NT2/D1 (cell line): Measurements from ENCODE around the gene FLII.

Experiments
- DNase-seq: peaks from one replicate; pipeline ENCODE4 v3.0.0-alpha.2; 2011; ENCODE audit warnings: low read depth, low spot score
- H3K27me3 ChIP-seq: 2 replicates; pipeline ENCODE4 v1.6.0; 2011; ENCODE audit warnings: mild to moderate bottlenecking; ENCODE audit not compliant: insufficient read length, insufficient read depth
- H3K36me3 ChIP-seq: 2 replicates; pipeline ENCODE4 v1.6.1; 2011; ENCODE audit warnings: mild to moderate bottlenecking, low read length, mixed read lengths; ENCODE audit not compliant: insufficient read depth, insufficient read length
- H3K4me1 ChIP-seq: 2 replicates; pipeline ENCODE4 v1.5.1; 2011; ENCODE audit not compliant: insufficient read depth, insufficient read length
- H3K4me3 ChIP-seq: 2 replicates; pipeline ENCODE4 v1.5.1; 2011; ENCODE audit warnings: low read depth; ENCODE audit not compliant: insufficient read length
- H3K9ac ChIP-seq: 2 replicates; pipeline ENCODE4 v1.6.0; 2011; ENCODE audit warnings: low read depth; ENCODE audit not compliant: insufficient read length
- H3K9me3 ChIP-seq: 2 replicates; pipeline ENCODE4 v1.5.1; 2011; ENCODE audit warnings: mild to moderate bottlenecking, low read length; ENCODE audit not compliant: insufficient read depth
- SUZ12 ChIP-seq: IDR thresholded peaks from 2 replicates; pipeline ENCODE4 v1.6.1; 2011; ENCODE audit not compliant: insufficient read length, insufficient read depth; ENCODE audit errors: extremely low read depth
- YY1 ChIP-seq: IDR thresholded peaks from 2 replicates; pipeline ENCODE4 v1.6.1; 2011; ENCODE audit not compliant: insufficient read length, insufficient read depth
- ZNF274 ChIP-seq: IDR thresholded peaks from 2 replicates; pipeline ENCODE4 v1.6.1; 2011; ENCODE audit warnings: mild to moderate bottlenecking, low read depth, low read length

Gene FLII

GRCh38 chr17:18259621-18260331, 1.2 kb upstream of the FLII start:
- peaks cover 45% of the 10 kb centered on the region for H3K36me3 ChIP-seq
- DNase-seq, result no peak
- H3K9me3 ChIP-seq, result no peaks in the 10 kb centered on the region
- H3K4me3 ChIP-seq, result no peak overlapping the region
- no peak for TF ChIP-seq YY1
- TF ChIP-seq ZNF274, result no peak
- H3K27me3 ChIP-seq, result no peaks in the 10 kb centered on the region
- H3K4me1 ChIP-seq, result no peaks in the 10 kb centered on the region
- no peak overlapping the region for H3K9ac ChIP-seq

DNA sequence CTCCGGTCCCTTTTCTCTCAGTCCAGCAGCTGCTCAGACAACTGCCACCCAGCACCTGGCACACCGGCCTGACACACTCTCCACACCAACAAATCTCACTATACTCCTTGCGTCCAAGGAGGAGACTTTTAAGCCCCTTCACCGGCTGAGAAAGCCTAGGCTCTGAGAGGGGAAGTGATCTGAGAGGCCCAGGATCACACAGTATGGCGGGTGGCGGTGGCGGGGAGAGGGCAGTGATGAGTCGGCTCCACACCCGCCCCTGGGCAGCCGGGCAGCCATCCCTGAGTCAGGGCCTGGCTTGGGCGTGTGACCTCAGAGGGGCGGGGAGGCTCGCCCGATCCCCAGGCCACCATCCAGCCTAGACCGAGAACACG, 569 bp downstream of the FLII start:
- TF ChIP-seq SUZ12 (no peak), YY1 (no peak), ZNF274 (no peak)
- Histone ChIP-seq H3K4me1 (no peaks in the 10 kb centered on the region), H3K9ac (peak overlapping the region; percentile 87), H3K27me3 (no peaks in the 10 kb centered on the region), H3K4me3 (peak overlapping the region; percentile 78), H3K36me3 (peaks cover 45% of the 10 kb centered on the region), H3K9me3 (no peaks in the 10 kb centered on the region)
- no peak for DNase-seq

- peaks cover 44% of the 10 kb centered on the region for H3K36me3 ChIP-seq
- no peak for TF ChIP-seq SUZ12
- TF ChIP-seq ZNF274, result no peak
- no peak for TF ChIP-seq YY1
- no peaks in the 10 kb centered on the region for H3K9me3 ChIP-seq
- no peaks in the 10 kb centered on the region for H3K27me3 ChIP-seq
- no peak for DNase-seq
- H3K9ac ChIP-seq, result peak overlapping the region; percentile 87
- peak overlapping the region; percentile 78 for H3K4me3 ChIP-seq
- H3K4me1 ChIP-seq, result no peaks in the 10 kb centered on the region
Measured at GRCh38 chr17:18257268-18257981, 1.1 kb downstream of the FLII start.

DNA sequence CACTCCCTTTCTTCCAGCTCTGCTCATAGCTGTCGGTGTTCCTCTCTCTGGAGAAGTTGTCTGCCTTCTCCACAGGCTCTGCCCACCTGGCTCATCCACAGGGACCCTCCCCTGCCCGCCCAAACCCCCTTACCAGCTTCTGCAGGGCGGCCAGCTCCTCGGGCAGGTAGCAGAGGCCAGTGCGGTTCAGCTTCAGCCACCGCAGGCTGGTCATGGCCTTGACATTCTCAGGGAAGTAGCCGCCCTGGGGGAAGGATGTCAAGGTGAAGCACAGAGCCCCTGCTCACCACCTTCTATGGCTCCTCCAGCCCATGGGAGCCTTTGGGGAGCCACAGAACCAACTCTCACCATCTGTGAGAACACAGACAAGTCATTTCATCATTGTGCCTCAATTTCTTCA, 1.8 kb downstream of the FLII start:
- Histone ChIP-seq H3K27me3 (no peaks in the 10 kb centered on the region), H3K4me3 (peak overlapping the region; percentile 78), H3K36me3 (peaks cover 51% of the 10 kb centered on the region), H3K9me3 (no peaks in the 10 kb centered on the region), H3K9ac (peak overlapping the region; percentile 87), H3K4me1 (no peaks in the 10 kb centered on the region)
- TF ChIP-seq YY1 (no peak), ZNF274 (no peak), SUZ12 (no peak)
- DNase-seq, result no peak

GRCh38 chr17:18256351-18256750, 2.2 kb downstream of the FLII start:
- Histone ChIP-seq H3K4me3 (no peak overlapping the region), H3K9ac (peak overlapping the region; percentile 87), H3K9me3 (no peaks in the 10 kb centered on the region), H3K4me1 (no peaks in the 10 kb centered on the region), H3K27me3 (no peaks in the 10 kb centered on the region), H3K36me3 (peaks cover 55% of the 10 kb centered on the region)
- DNase-seq, result no peak
- TF ChIP-seq YY1 (no peak), SUZ12 (no peak), ZNF274 (no peak)

DNA sequence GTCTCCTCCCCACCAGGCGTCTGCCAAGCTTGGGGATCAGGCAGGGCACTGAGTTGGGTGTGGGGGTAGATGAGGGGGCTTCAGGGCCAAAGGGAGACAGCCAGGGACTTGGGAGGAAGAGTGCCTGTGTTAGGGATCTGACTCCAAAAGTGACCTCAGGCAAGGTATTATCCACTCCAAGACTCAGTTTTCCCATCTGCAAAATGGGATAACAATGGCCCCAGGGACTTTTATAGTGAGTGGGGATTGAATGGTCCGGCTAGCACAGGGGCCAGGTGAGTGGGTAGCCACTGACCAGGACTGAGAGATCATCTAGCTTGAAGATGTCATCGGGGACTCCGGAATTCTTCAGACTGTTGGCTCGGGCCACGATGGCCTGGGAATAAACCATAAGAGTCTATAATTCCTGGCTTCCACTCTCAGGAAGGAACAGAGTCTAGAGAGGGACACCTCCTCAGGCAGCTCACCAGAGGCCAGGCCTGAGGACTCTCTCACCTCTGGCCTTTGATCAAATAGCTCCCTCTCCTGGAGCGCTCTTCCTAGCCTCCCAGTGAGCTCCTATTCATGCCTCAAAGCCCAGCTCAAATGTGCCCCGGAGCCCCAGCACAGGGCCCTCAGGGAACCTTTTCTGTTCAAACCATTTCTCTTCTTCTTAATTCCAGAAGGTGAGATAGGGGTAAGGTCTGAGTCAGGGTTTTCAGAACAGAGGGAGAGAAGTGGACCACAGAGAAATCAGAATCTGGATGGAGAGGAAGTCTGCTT, 3.5 kb downstream of the FLII start:
- DNase-seq, result no peak
- H3K9me3 ChIP-seq, result no peaks in the 10 kb centered on the region
- no peak overlapping the region for H3K9ac ChIP-seq
- no peaks in the 10 kb centered on the region for H3K4me1 ChIP-seq
- H3K4me3 ChIP-seq, result no peak overlapping the region
- no peaks in the 10 kb centered on the region for H3K27me3 ChIP-seq
- TF ChIP-seq ZNF274, result no peak
- no peak for TF ChIP-seq SUZ12
- TF ChIP-seq YY1, result no peak
- H3K36me3 ChIP-seq, result peaks cover 68% of the 10 kb centered on the region
